Measurements from ENCODE around the gene ITFG2.

- TF ChIP-seq EP300 (IDR thresholded peaks at IDR 0.05) (no peak), CTCF (IDR thresholded peaks at IDR 0.05) (no peak)
Observed at GRCh38 chr12:2823483-2823882, 11.0 kb downstream of the ITFG2 start.

Measured in ovary (tissue), 3 donors.